Measurements from ENCODE around the gene ATP1B4. TPM values are rescaled to one million over a fixed set of nuclear protein-coding genes. Genes with fewer than 3 reads are reported as not detected.

ATP1B4 gene
- polyA plus RNA-seq (2013, experiment 1 of 2) = not detected
- not detected for polyA plus RNA-seq (2013, experiment 2 of 2)

DNA sequence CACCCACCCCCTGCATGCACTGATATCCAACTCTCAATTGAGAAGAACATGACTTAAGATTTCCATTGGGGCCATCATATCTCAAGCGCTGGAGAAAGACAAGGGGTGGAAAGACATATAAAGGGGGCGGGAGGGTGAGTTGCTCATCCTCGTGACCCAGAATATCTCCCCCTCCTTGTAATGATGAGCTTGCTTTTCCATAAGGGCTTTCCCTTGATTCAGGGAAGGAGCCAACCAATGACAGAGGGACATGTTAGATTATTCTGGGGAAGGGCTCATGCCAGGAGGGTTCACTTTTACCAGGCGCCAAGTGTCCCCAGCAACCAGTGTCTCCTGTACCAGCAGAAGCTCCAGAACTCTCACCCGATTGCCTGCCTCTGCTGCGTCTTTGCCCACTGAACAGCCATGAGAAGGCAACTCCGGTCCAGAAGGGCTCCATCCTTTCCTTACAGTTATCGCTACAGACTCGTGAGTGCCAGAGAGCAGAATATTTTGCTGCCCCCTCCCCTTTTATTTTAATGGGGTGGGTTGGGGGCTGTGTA lies at the start of gene ATP1B4:
Gene ATP1B4 (plus strand): TSS at position 326 of the 542 bp plus-strand sequence. CDS start 80 bp downstream, at position 406.
- H3K9me3 ChIP-seq (ENCODE audit: control insufficient read depth, low read length) = no peaks in the 10 kb centered on the region
- H3K9ac ChIP-seq (ENCODE audit: low read length) = no peak within 1 kb of the TSS
- no peak within 1 kb of the TSS for H3K14ac ChIP-seq (ENCODE audit: low read length in 2 of 2)
- no peak within 1 kb of the TSS for H2BK12ac ChIP-seq (ENCODE audit: low read length in 2 of 2)
- no peak within 1 kb of the TSS for H3K27ac ChIP-seq (ENCODE audit: low read length, poor library complexity, severe bottlenecking)
- no peaks in the 10 kb centered on the region for H3K36me3 ChIP-seq (ENCODE audit: control insufficient read depth in 1 of 2, insufficient read depth in 2 of 2, low read depth in 1 of 2, low read length in 2 of 2)
- H4K8ac ChIP-seq (ENCODE audit: low read length) = no peak within 1 kb of the TSS
- no peak within 1 kb of the TSS for H2BK15ac ChIP-seq (ENCODE audit: low read depth, poor library complexity, severe bottlenecking)
- no peaks in the 10 kb centered on the region for H3K79me1 ChIP-seq (replicated peaks; ENCODE audit: low read length, poor library complexity, severe bottlenecking)
- no peak within 1 kb of the TSS for H2AK5ac ChIP-seq (ENCODE audit: low read length, severe bottlenecking)
- no peak for DNase-seq
- no peak within 1 kb of the TSS for H3K4me3 ChIP-seq (ENCODE audit: insufficient read depth in 1 of 2, low read depth in 1 of 2, low read length in 2 of 2)
- H3K18ac ChIP-seq (ENCODE audit: low read depth in 1 of 2, low read length in 2 of 2) = no peak within 1 kb of the TSS
- no peak within 1 kb of the TSS for H3K23ac ChIP-seq (ENCODE audit: low read length in 2 of 2)
- no peak within 1 kb of the TSS for H2AFZ ChIP-seq (ENCODE audit: low read depth, low read length)
- no peak within 1 kb of the TSS for H2BK120ac ChIP-seq (ENCODE audit: low read depth, low read length)
- H3K4ac ChIP-seq (ENCODE audit: low read depth in 1 of 2, low read length in 2 of 2) = no peak within 1 kb of the TSS
- H4K91ac ChIP-seq (ENCODE audit: low read length) = no peak within 1 kb of the TSS
- 93% methylated on average over 4 of the region's 9 CpGs for WGBS
- H3K4me1 ChIP-seq (ENCODE audit: control insufficient read depth, insufficient read depth, low read depth, low read length) = no peaks in the 10 kb centered on the region
- H3K27me3 ChIP-seq (ENCODE audit: control insufficient read depth in 1 of 2, insufficient read depth in 1 of 2, low read length in 2 of 2) = peaks cover 0 to 30% of the 10 kb centered on the region in 2 experiments
- H2BK5ac ChIP-seq (ENCODE audit: low read depth, low read length, poor library complexity, severe bottlenecking) = no peak within 1 kb of the TSS
- H3K4me2 ChIP-seq (ENCODE audit: low read length, poor library complexity, severe bottlenecking) = no peak within 1 kb of the TSS

DNA sequence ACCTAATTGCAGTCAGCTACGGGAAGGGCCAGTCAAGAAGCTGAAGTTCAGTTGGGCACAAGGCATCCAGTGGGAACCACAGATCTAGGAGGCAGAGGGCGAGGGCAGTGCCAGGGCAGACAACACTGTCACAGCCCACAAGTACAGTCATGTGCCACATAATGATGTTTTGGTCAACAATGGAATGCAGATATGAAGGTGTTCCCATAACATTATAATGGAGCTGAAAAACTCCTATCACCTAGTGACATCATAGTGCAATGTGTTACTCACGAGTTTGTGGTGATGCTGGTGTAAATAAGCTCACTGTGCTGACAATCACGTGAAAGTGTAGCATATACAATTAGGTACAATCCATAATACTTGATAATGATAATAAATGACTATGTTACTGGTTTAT lies 46.1 kb upstream of the ATP1B4 start:
- H3K9ac ChIP-seq (ENCODE audit: low read length) = no peak overlapping the region
- no peak overlapping the region for H3K4me2 ChIP-seq (ENCODE audit: low read length, poor library complexity, severe bottlenecking)
- no peak overlapping the region for H4K91ac ChIP-seq (ENCODE audit: low read length)
- no peak overlapping the region for H3K27ac ChIP-seq (ENCODE audit: low read length, poor library complexity, severe bottlenecking)
- H4K8ac ChIP-seq (ENCODE audit: low read length) = no peak overlapping the region
- no peak overlapping the region for H2BK120ac ChIP-seq (ENCODE audit: low read depth, low read length)
- 64% methylated on average over 1 of the region's 4 CpGs for WGBS
- H3K27me3 ChIP-seq (ENCODE audit: control insufficient read depth in 1 of 2, insufficient read depth in 1 of 2, low read length in 2 of 2) = peaks cover 28 to 66% of the 10 kb centered on the region in 2 experiments
- H3K14ac ChIP-seq (ENCODE audit: low read length in 2 of 2) = no peak overlapping the region
- no peak overlapping the region for H3K23ac ChIP-seq (ENCODE audit: low read length in 2 of 2)
- no peaks in the 10 kb centered on the region for H3K36me3 ChIP-seq (ENCODE audit: control insufficient read depth in 1 of 2, insufficient read depth in 2 of 2, low read depth in 1 of 2, low read length in 2 of 2)
- H3K18ac ChIP-seq (ENCODE audit: low read depth in 1 of 2, low read length in 2 of 2) = no peak overlapping the region
- no peak overlapping the region for H2BK5ac ChIP-seq (ENCODE audit: low read depth, low read length, poor library complexity, severe bottlenecking)
- no peak overlapping the region for H3K4me3 ChIP-seq (ENCODE audit: insufficient read depth in 1 of 2, low read depth in 1 of 2, low read length in 2 of 2)
- H3K4me1 ChIP-seq (ENCODE audit: control insufficient read depth, insufficient read depth, low read depth, low read length) = peaks cover 8% of the 10 kb centered on the region
- H3K79me1 ChIP-seq (replicated peaks; ENCODE audit: low read length, poor library complexity, severe bottlenecking) = no peaks in the 10 kb centered on the region
- no peak overlapping the region for H2AFZ ChIP-seq (ENCODE audit: low read depth, low read length)
- no peak overlapping the region for H2BK15ac ChIP-seq (ENCODE audit: low read depth, poor library complexity, severe bottlenecking)
- no peak overlapping the region for H2AK5ac ChIP-seq (ENCODE audit: low read length, severe bottlenecking)
- no peak overlapping the region for H2BK12ac ChIP-seq (ENCODE audit: low read length in 2 of 2)
- H3K4ac ChIP-seq (ENCODE audit: low read depth in 1 of 2, low read length in 2 of 2) = no peak overlapping the region
- no peak for DNase-seq
- H3K9me3 ChIP-seq (ENCODE audit: control insufficient read depth, low read length) = no peaks in the 10 kb centered on the region

GRCh38 chrX:120316587-120317283 lies 45.2 kb upstream of the ATP1B4 start:
- Histone ChIP-seq H3K79me1 (replicated peaks; ENCODE audit: low read length, poor library complexity, severe bottlenecking) (no peaks in the 10 kb centered on the region), H3K36me3 (ENCODE audit: control insufficient read depth in 1 of 2, insufficient read depth in 2 of 2, low read depth in 1 of 2, low read length in 2 of 2) (no peaks in the 10 kb centered on the region), H2BK15ac (ENCODE audit: low read depth, poor library complexity, severe bottlenecking) (no peak overlapping the region), H2BK12ac (ENCODE audit: low read length in 2 of 2) (no peak overlapping the region), H3K4me3 (ENCODE audit: insufficient read depth in 1 of 2, low read depth in 1 of 2, low read length in 2 of 2) (no peak overlapping the region), H3K23ac (ENCODE audit: low read length in 2 of 2) (no peak overlapping the region), H3K4me1 (ENCODE audit: control insufficient read depth, insufficient read depth, low read depth, low read length) (no peaks in the 10 kb centered on the region), H3K4me2 (ENCODE audit: low read length, poor library complexity, severe bottlenecking) (no peak overlapping the region), H3K27me3 (ENCODE audit: control insufficient read depth in 1 of 2, insufficient read depth in 1 of 2, low read length in 2 of 2) (peaks cover 19 to 60% of the 10 kb centered on the region in 2 experiments), H2BK120ac (ENCODE audit: low read depth, low read length) (no peak overlapping the region), H2BK5ac (ENCODE audit: low read depth, low read length, poor library complexity, severe bottlenecking) (no peak overlapping the region), H3K4ac (ENCODE audit: low read depth in 1 of 2, low read length in 2 of 2) (no peak overlapping the region), H4K91ac (ENCODE audit: low read length) (no peak overlapping the region), H3K14ac (ENCODE audit: low read length in 2 of 2) (no peak overlapping the region), H3K9me3 (ENCODE audit: control insufficient read depth, low read length) (no peaks in the 10 kb centered on the region), H4K8ac (ENCODE audit: low read length) (no peak overlapping the region), H2AK5ac (ENCODE audit: low read length, severe bottlenecking) (no peak overlapping the region), H3K27ac (ENCODE audit: low read length, poor library complexity, severe bottlenecking) (no peak overlapping the region), H3K9ac (ENCODE audit: low read length) (no peak overlapping the region), H2AFZ (ENCODE audit: low read depth, low read length) (no peak overlapping the region), H3K18ac (ENCODE audit: low read depth in 1 of 2, low read length in 2 of 2) (no peak overlapping the region)
- WGBS = 78% methylated on average over 3 of the region's 5 CpGs
- no peak for DNase-seq

DNA sequence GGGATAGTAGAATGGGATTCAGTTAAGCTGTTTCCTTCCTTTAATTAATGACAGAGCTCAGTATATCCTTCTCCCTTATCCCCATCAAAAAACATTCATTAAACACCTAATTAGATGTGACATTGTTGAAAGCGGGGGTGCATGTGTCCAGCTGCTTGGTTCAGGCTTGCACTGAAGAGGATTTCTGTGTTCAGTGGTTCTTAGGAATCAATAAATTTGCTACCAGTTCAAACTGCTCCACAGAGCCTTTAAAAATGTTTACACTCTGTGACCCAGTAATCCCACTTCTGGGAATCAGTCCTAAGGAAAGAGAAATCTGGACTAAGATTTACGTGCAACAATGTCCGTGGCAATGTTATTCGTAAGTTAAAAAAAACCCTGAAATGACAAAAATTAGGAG lies 43.5 kb upstream of the ATP1B4 start:
- Histone ChIP-seq H3K14ac (ENCODE audit: low read length in 2 of 2) (no peak overlapping the region), H2AFZ (ENCODE audit: low read depth, low read length) (no peak overlapping the region), H3K4me1 (ENCODE audit: control insufficient read depth, insufficient read depth, low read depth, low read length) (no peaks in the 10 kb centered on the region), H3K4me2 (ENCODE audit: low read length, poor library complexity, severe bottlenecking) (no peak overlapping the region), H2BK12ac (ENCODE audit: low read length in 2 of 2) (no peak overlapping the region), H3K18ac (ENCODE audit: low read depth in 1 of 2, low read length in 2 of 2) (no peak overlapping the region), H2AK5ac (ENCODE audit: low read length, severe bottlenecking) (no peak overlapping the region), H2BK120ac (ENCODE audit: low read depth, low read length) (no peak overlapping the region), H4K91ac (ENCODE audit: low read length) (no peak overlapping the region), H3K27ac (ENCODE audit: low read length, poor library complexity, severe bottlenecking) (no peak overlapping the region), H3K9me3 (ENCODE audit: control insufficient read depth, low read length) (no peaks in the 10 kb centered on the region), H3K36me3 (ENCODE audit: control insufficient read depth in 1 of 2, insufficient read depth in 2 of 2, low read depth in 1 of 2, low read length in 2 of 2) (no peaks in the 10 kb centered on the region), H2BK5ac (ENCODE audit: low read depth, low read length, poor library complexity, severe bottlenecking) (no peak overlapping the region), H3K9ac (ENCODE audit: low read length) (no peak overlapping the region), H2BK15ac (ENCODE audit: low read depth, poor library complexity, severe bottlenecking) (no peak overlapping the region), H3K4me3 (ENCODE audit: insufficient read depth in 1 of 2, low read depth in 1 of 2, low read length in 2 of 2) (no peak overlapping the region), H4K8ac (ENCODE audit: low read length) (no peak overlapping the region), H3K23ac (ENCODE audit: low read length in 2 of 2) (no peak overlapping the region), H3K4ac (ENCODE audit: low read depth in 1 of 2, low read length in 2 of 2) (no peak overlapping the region), H3K27me3 (ENCODE audit: control insufficient read depth in 1 of 2, insufficient read depth in 1 of 2, low read length in 2 of 2) (peaks cover 8 to 51% of the 10 kb centered on the region in 2 experiments), H3K79me1 (replicated peaks; ENCODE audit: low read length, poor library complexity, severe bottlenecking) (no peaks in the 10 kb centered on the region)
- no peak for DNase-seq
- WGBS = no CpG with 5 or more reads among the region's 4 CpGs

All from mesenchymal stem cell (in vitro differentiated cells and primary cell).